HG03060 (cell line): ENCODE data around the gene RERE.

Experiments used
- ATAC-seq: cut with Tn5 transposase; IDR thresholded peaks from one replicate; pipeline ENCODE4 v1.9.1; 2021; ENCODE audit warnings: low read depth, moderate number of reproducible peaks; ENCODE audit not compliant: unreplicated experiment

RERE gene

GRCh38 chr1:8337776-8338525 is 479.5 kb downstream of the RERE start:
- no peak for ATAC-seq

GRCh38 chr1:8335246-8335645 is 482.2 kb downstream of the RERE start:
- no peak for ATAC-seq

GRCh38 chr1:8334106-8334851 is 483.2 kb downstream of the RERE start:
- no peak for ATAC-seq

DNA sequence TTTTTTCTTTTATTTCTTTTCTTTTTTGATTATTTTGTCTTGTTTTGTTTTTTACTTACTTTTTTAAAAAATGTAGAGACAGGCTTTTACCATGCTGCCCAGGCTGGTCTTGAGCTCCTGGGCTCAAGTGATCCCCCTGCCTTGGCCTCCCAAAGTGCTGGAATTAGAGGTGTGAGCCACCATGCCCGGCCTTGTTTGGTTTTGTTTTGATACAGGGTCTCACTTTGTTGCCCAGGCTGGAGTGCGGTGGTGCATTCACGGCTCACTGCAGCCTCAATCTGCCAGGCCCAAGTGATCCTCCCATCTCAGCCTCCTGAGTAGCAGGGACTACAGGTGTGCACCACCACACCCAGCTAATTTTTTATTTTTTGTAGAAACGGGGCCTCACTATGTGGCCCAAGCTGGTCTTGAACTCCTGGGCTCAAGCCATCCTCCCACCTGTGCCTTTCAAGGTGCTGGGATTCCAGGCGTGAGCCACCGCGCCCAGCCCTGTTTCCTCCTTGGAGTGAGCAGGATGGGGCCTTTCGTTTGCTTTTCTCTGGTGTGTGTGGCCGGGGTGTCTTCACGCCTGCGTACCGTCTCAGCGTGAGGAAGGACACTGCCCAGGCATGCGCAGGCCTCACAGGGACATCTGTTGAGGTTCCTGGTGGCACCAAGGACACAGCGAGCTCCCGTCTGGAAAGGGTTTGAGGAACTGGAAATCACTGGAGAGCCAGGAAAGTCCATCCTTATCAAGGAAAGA is 484.0 kb downstream of the RERE start:
- ATAC-seq = no peak

DNA sequence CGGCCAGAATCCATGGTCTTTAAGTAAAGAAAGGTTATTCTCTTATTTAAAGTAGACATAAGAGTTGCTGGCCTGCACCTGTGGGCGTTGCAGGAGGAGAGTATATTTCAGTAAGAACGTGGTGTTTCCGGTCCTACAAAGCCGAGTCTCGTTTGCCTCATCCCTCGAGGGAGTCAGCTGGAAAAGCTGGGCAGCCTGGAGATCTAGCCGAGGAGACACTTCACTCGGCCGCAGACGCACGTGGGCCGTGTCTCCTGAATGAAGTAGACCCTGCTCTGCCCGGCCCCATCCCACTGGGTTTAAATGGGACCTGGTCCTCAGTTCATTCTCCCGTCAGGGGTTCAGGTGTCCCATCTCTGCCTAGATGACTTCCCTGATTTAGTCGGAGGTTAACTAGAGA is 484.6 kb downstream of the RERE start:
- ATAC-seq = no peak

DNA sequence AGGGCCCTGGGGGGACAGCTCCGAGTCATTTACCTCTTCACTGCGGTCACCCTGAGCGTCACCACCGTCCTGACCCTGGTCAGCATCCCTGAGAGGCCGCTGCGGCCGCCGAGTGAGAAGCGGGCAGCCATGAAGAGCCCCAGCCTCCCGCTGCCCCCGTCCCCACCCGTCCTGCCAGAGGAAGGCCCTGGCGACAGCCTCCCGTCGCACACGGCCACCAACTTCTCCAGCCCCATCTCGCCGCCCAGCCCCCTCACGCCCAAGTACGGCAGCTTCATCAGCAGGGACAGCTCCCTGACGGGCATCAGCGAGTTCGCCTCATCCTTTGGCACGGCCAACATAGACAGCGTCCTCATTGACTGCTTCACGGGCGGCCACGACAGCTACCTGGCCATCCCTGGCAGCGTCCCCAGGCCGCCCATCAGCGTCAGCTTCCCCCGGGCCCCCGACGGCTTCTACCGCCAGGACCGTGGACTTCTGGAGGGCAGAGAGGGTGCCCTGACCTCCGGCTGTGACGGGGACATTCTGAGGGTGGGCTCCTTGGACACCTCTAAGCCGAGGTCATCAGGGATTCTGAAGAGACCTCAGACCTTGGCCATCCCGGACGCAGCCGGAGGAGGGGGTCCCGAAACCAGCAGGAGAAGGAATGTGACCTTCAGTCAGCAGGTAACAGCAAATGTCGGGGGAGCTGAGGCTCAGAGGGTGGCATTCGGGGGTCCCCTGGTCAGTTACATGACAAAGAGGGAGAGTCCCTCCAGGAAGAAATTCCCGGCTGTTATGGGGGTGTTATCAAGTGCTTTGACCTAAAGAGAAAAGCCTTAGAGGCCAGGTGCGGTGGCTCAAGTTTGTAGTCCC is 486.9 kb downstream of the RERE start:
- no peak for ATAC-seq

- ATAC-seq = no peak
Observed at GRCh38 chr1:8329858-8330257, 487.6 kb downstream of the RERE start.

- no peak for ATAC-seq
Observed at GRCh38 chr1:8329439-8329838, 488.0 kb downstream of the RERE start.

GRCh38 chr1:8328271-8328670 is 489.2 kb downstream of the RERE start:
- no peak for ATAC-seq

GRCh38 chr1:8326265-8326664 is 491.2 kb downstream of the RERE start:
- ATAC-seq = no peak

DNA sequence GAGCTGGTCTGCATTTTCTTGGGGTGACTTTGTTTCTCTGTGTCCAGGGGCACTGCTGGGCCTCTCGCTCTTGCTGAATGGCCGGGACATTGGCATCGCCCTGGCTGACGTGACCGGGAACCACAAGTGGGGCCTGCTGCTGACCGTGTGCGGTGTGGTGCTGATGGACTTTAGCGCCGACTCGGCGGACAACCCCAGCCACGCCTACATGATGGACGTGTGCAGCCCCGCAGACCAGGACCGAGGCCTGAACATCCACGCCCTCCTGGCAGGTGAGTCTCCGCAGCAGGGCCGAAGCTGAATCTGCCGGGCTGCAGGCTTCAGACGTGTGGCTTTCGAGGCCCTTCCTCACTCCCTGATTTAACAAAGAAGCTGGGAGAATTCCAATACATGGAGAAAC is 491.7 kb downstream of the RERE start:
- ATAC-seq = no peak

GRCh38 chr1:8324176-8324810 is 493.1 kb downstream of the RERE start:
- no peak for ATAC-seq

GRCh38 chr1:8323706-8324105 is 493.7 kb downstream of the RERE start:
- ATAC-seq = no peak

- ATAC-seq = no peak
Observed at GRCh38 chr1:8321612-8322011, 495.8 kb downstream of the RERE start.

- no peak for ATAC-seq
Observed at GRCh38 chr1:8318436-8318835, 499.0 kb downstream of the RERE start.

GRCh38 chr1:8317647-8318381 is 499.6 kb downstream of the RERE start, which contains the start of gene SLC45A1:
Gene SLC45A1, plus strand, starts transcription at chr1:8318114. Its CDS starts 6,216 bp downstream, at chr1:8324330.
- no peak for ATAC-seq

- ATAC-seq = no peak
Observed at GRCh38 chr1:8315573-8316475, 501.6 kb downstream of the RERE start.
